SW480 (cell line): ENCODE results near the gene MRPS15.
"Not testable (repeated sequence)": the region's sequence is repeated elsewhere in the genome, so short reads cannot be mapped to it uniquely, and the experiment has no call there.

Experiments
- DNase-seq: peaks from one replicate; pipeline ENCODE4 v3.0.0-alpha.2; 2016; ENCODE audit warnings: low spot score

The MRPS15 gene

GRCh38 chr1:36482724-36483388 is 18.7 kb upstream of the MRPS15 start, which contains the start of gene CSF3R:
CSF3R (minus strand) TSS chr1:36482913; CDS start chr1:36479496, 3,417 bp downstream.
- no peak for DNase-seq

GRCh38 chr1:36481771-36482723 is 17.9 kb upstream of the MRPS15 start:
- no peak for DNase-seq

- DNase-seq: no peak
These were observed 16.9 kb upstream of the MRPS15 start for GRCh38 chr1:36481091-36481490.

GRCh38 chr1:36480161-36480560 is 16.0 kb upstream of the MRPS15 start:
- no peak for DNase-seq

- DNase-seq: no peak
These were observed 15.4 kb upstream of the MRPS15 start for GRCh38 chr1:36479505-36480051.

GRCh38 chr1:36477615-36478014 is 13.4 kb upstream of the MRPS15 start:
- DNase-seq: not testable (repeated sequence)

- DNase-seq: no peak
These were observed 12.8 kb upstream of the MRPS15 start for GRCh38 chr1:36476945-36477344.

- no peak for DNase-seq
These were observed 11.9 kb upstream of the MRPS15 start for GRCh38 chr1:36475910-36476604.

GRCh38 chr1:36475341-36475740 is 11.2 kb upstream of the MRPS15 start:
- DNase-seq: no peak

- no peak for DNase-seq
These were observed 8.5 kb upstream of the MRPS15 start for GRCh38 chr1:36472656-36473055.

GRCh38 chr1:36471830-36472641 is 7.9 kb upstream of the MRPS15 start:
- no peak for DNase-seq

GRCh38 chr1:36469163-36469562 is 5.0 kb upstream of the MRPS15 start:
- DNase-seq: no peak

- DNase-seq: no peak
These were observed 3.7 kb upstream of the MRPS15 start for GRCh38 chr1:36467700-36468455.

- no peak for DNase-seq
These were observed 2.8 kb upstream of the MRPS15 start for GRCh38 chr1:36467027-36467410.

GRCh38 chr1:36466370-36467026 is 2.3 kb upstream of the MRPS15 start:
- DNase-seq: no peak

- DNase-seq: no peak
These were observed 1.7 kb upstream of the MRPS15 start for GRCh38 chr1:36465731-36466369.

- DNase-seq: no peak
These were observed 615 bp upstream of the MRPS15 start for GRCh38 chr1:36464605-36465393.

- no peak for DNase-seq
These were observed 751 bp downstream of the MRPS15 start for GRCh38 chr1:36463463-36463802.

- DNase-seq: no peak
These were observed 5.3 kb downstream of the MRPS15 start for GRCh38 chr1:36458910-36459309.
